Measurements from ENCODE around the gene MSTO1.

- TF ChIP-seq CTCF (conservative IDR thresholded peaks at IDR 0.05; ENCODE audit: low read depth, low read length) (no peak), POLR2A (IDR thresholded peaks at IDR 0.05; ENCODE audit: low read depth, low read length) (no peak), MAZ (IDR thresholded peaks at IDR 0.05; ENCODE audit: borderline replicate concordance, low read depth, low read length) (no peak), USF2 (IDR thresholded peaks at IDR 0.05; ENCODE audit: low read depth, low read length) (no peak), BHLHE40 (IDR thresholded peaks at IDR 0.05; ENCODE audit: low read depth, low read length) (no peak), MAFK (IDR thresholded peaks at IDR 0.05; ENCODE audit: low read depth, low read length) (no peak), MXI1 (IDR thresholded peaks at IDR 0.05; ENCODE audit: borderline replicate concordance, low read depth, low read length) (no peak), CEBPB (IDR thresholded peaks at IDR 0.05; ENCODE audit: low read depth, low read length) (no peak)
These were observed 40.3 kb downstream of the MSTO1 start for GRCh38 chr1:155650231-155650757.

Data from IMR-90 (cell line).